ENCODE measurements around the gene OR2H1. TPM values are rescaled to one million over a fixed set of nuclear protein-coding genes. Genes with fewer than 3 reads are reported as not detected.

OR2H1 gene
- total RNA-seq, 2 experiments from 2014 or later, result not detected

- peaks cover 90% of the 10 kb centered on the region for H3K27me3 Mint-ChIP-seq
- POLR2A ChIA-PET, result no interaction called here
These were observed 9.3 kb upstream of the OR2H1 start for GRCh38 chr6:29447670-29448069.

GRCh38 chr6:29451471-29452193 lies 5.3 kb upstream of the OR2H1 start:
- TF ChIP-seq CTCF (IDR thresholded peaks at IDR 0.05), result no peak
- Histone ChIP-seq H3K4me3 (ENCODE audit: low read length) (no peak overlapping the region), H3K4me1 (ENCODE audit: insufficient read depth, low read length) (no peaks in the 10 kb centered on the region), H3K27me3 (ENCODE audit: control insufficient read depth in 1 of 2, insufficient read depth in 2 of 2, low read length in 2 of 2) (peaks cover 0 to 16% of the 10 kb centered on the region in 2 experiments), H3K9me3 (ENCODE audit: control insufficient read depth in 1 of 2, insufficient read depth in 1 of 2, low read length in 2 of 2) (peaks cover 0 to 5% of the 10 kb centered on the region in 2 experiments), H3K36me3 (ENCODE audit: insufficient read depth, low read length) (no peaks in the 10 kb centered on the region), H3K27ac (ENCODE audit: low read depth in 1 of 2, low read length in 2 of 2) (no peak overlapping the region)
- Mint-ChIP-seq H3K27me3 (peaks cover 63% of the 10 kb centered on the region), H3K36me3 (ENCODE audit: low read depth) (no peaks in the 10 kb centered on the region), H3K27ac (no peak overlapping the region), H3K4me1 (ENCODE audit: low read depth) (no peaks in the 10 kb centered on the region), H3K4me3 (no peak overlapping the region), H3K9me3 (no peaks in the 10 kb centered on the region)
- CTCF ChIA-PET, result no interaction called here
- DNase-seq (no peak), ATAC-seq (ENCODE audit: poor library complexity) (no peak)
- intact Hi-C loops (cut with DNase I, micrococcal nuclease), result no loop called here
- POLR2A ChIA-PET, result no interaction called here

More at GRCh38 chr6:29447670-29448069, 9.3 kb upstream of the OR2H1 start:
- CTCF ChIA-PET, result no interaction called here
- no peak for ATAC-seq (ENCODE audit: poor library complexity)
- no peaks in the 10 kb centered on the region for H3K4me1 ChIP-seq (ENCODE audit: insufficient read depth, low read length)
- intact Hi-C loops (cut with DNase I, micrococcal nuclease), result no loop called here
- no peak overlapping the region for H3K4me3 Mint-ChIP-seq
- no peak overlapping the region for H3K4me3 ChIP-seq (ENCODE audit: low read length)
- H3K36me3 Mint-ChIP-seq (ENCODE audit: low read depth), result no peaks in the 10 kb centered on the region
- peaks cover 0 to 5% of the 10 kb centered on the region in 2 experiments for H3K9me3 ChIP-seq (ENCODE audit: control insufficient read depth in 1 of 2, insufficient read depth in 1 of 2, low read length in 2 of 2)
- H3K4me1 Mint-ChIP-seq (ENCODE audit: low read depth), result no peaks in the 10 kb centered on the region
- H3K9me3 Mint-ChIP-seq, result peaks cover 8% of the 10 kb centered on the region
- no peaks in the 10 kb centered on the region for H3K36me3 ChIP-seq (ENCODE audit: insufficient read depth, low read length)
- no peak overlapping the region for H3K27ac Mint-ChIP-seq
- peaks cover 6 to 24% of the 10 kb centered on the region in 2 experiments for H3K27me3 ChIP-seq (ENCODE audit: control insufficient read depth in 1 of 2, insufficient read depth in 2 of 2, low read length in 2 of 2)
- DNase-seq, result no peak
- no peak for TF ChIP-seq CTCF (IDR thresholded peaks at IDR 0.05)
- no peak overlapping the region for H3K27ac ChIP-seq (ENCODE audit: low read depth in 1 of 2, low read length in 2 of 2)

GRCh38 chr6:29461021-29461814 lies 4.3 kb downstream of the OR2H1 start:
- no peaks in the 10 kb centered on the region for H3K4me1 Mint-ChIP-seq (ENCODE audit: low read depth)
- intact Hi-C loops (cut with DNase I, micrococcal nuclease), result no loop called here
- ATAC-seq (ENCODE audit: poor library complexity), result no peak

More at GRCh38 chr6:29461021-29461814, 4.3 kb downstream of the OR2H1 start:
- peaks cover 32% of the 10 kb centered on the region for H3K27me3 Mint-ChIP-seq
- no peaks in the 10 kb centered on the region for H3K9me3 Mint-ChIP-seq
- Histone ChIP-seq H3K4me3 (ENCODE audit: low read length) (no peak overlapping the region), H3K9me3 (ENCODE audit: control insufficient read depth in 1 of 2, insufficient read depth in 1 of 2, low read length in 2 of 2) (no peaks in the 10 kb centered on the region), H3K27me3 (ENCODE audit: control insufficient read depth in 1 of 2, insufficient read depth in 2 of 2, low read length in 2 of 2) (peaks cover 0 to 6% of the 10 kb centered on the region in 2 experiments), H3K27ac (ENCODE audit: low read depth in 1 of 2, low read length in 2 of 2) (no peak overlapping the region), H3K4me1 (ENCODE audit: insufficient read depth, low read length) (no peaks in the 10 kb centered on the region), H3K36me3 (ENCODE audit: insufficient read depth, low read length) (no peaks in the 10 kb centered on the region)
- no peak overlapping the region for H3K27ac Mint-ChIP-seq
- no peak overlapping the region for H3K4me3 Mint-ChIP-seq
- H3K36me3 Mint-ChIP-seq (ENCODE audit: low read depth), result no peaks in the 10 kb centered on the region
- ChIA-PET CTCF (no interaction called here), POLR2A (no interaction called here)
- TF ChIP-seq CTCF (IDR thresholded peaks at IDR 0.05), result no peak
- no peak for DNase-seq

All from CD4-positive, alpha-beta T cell (primary cell).